Central memory CD8-positive, alpha-beta T cell (primary cell): ENCODE data around the gene METTL23.
"Not testable (repeated sequence)": the region's sequence is repeated elsewhere in the genome, so short reads cannot be mapped to it uniquely, and the experiment has no call there.

Experiments
- ATAC-seq: fragments of 150-1000 bp; cut with Tn5 transposase; replicated peaks from 2 replicates; pipeline ENCODE4 v1.10.0; 2022; ENCODE audit warnings: mild to moderate bottlenecking, moderate FRiP score, moderate number of reproducible peaks; ENCODE audit not compliant: poor library complexity, severe bottlenecking; ENCODE audit errors: extremely low read depth
- DNase-seq, 2 donors: peaks; one replicate each; pipeline ENCODE4 v3.0.0; 2021; ENCODE audit warnings: low spot score in 2 of 2
- H3K27ac Mint-ChIP-seq: one replicate; pipeline ENCODE4 v1.8.0; 2022; ENCODE audit warnings: low read depth, mild to moderate bottlenecking, moderate library complexity, mixed read lengths
- H3K27me3 Mint-ChIP-seq: one replicate; pipeline ENCODE4 v1.8.0; 2022; ENCODE audit warnings: mixed read lengths
- H3K36me3 Mint-ChIP-seq: one replicate; pipeline ENCODE4 v1.8.0; 2022; ENCODE audit warnings: mild to moderate bottlenecking, moderate library complexity, mixed read lengths; ENCODE audit not compliant: insufficient read depth
- H3K4me1 Mint-ChIP-seq: one replicate; pipeline ENCODE4 v1.8.0; 2022; ENCODE audit warnings: mixed read lengths
- H3K4me3 Mint-ChIP-seq: one replicate; pipeline ENCODE4 v1.8.0; 2022; ENCODE audit warnings: mild to moderate bottlenecking, moderate library complexity, mixed read lengths
- H3K9me3 Mint-ChIP-seq: one replicate; pipeline ENCODE4 v1.8.0; 2022; ENCODE audit warnings: mixed read lengths

Gene METTL23

GRCh38 chr17:76722977-76723376 lies 3.7 kb upstream of the METTL23 start:
- ATAC-seq, H3K9me3 Mint-ChIP-seq, H3K27ac Mint-ChIP-seq, DNase-seq, H3K4me3 Mint-ChIP-seq, H3K27me3 Mint-ChIP-seq: not testable (repeated sequence)
- peaks cover 45% of the 10 kb centered on the region for H3K4me1 Mint-ChIP-seq
- H3K36me3 Mint-ChIP-seq: peaks cover 99% of the 10 kb centered on the region

- no peaks in the 10 kb centered on the region for H3K27me3 Mint-ChIP-seq
- DNase-seq (no peak), ATAC-seq (no peak)
- peaks cover 43% of the 10 kb centered on the region for H3K4me1 Mint-ChIP-seq
- no peaks in the 10 kb centered on the region for H3K9me3 Mint-ChIP-seq
- H3K4me3 Mint-ChIP-seq: peak overlapping the region; percentile 90
- peaks cover 91% of the 10 kb centered on the region for H3K36me3 Mint-ChIP-seq
- peak overlapping the region; percentile 99 for H3K27ac Mint-ChIP-seq
Observed at GRCh38 chr17:76723812-76724211, 2.8 kb upstream of the METTL23 start.

- ATAC-seq: peak; percentile 35
- H3K27me3 Mint-ChIP-seq: no peaks in the 10 kb centered on the region
- peak in 1 of 2 donors; percentile 70 for DNase-seq
- peaks cover 37% of the 10 kb centered on the region for H3K4me1 Mint-ChIP-seq
- peak overlapping the region; percentile 90 for H3K4me3 Mint-ChIP-seq
- H3K9me3 Mint-ChIP-seq: no peaks in the 10 kb centered on the region
- H3K36me3 Mint-ChIP-seq: peaks cover 85% of the 10 kb centered on the region
- H3K27ac Mint-ChIP-seq: peak overlapping the region; percentile 99
Observed at GRCh38 chr17:76725580-76726230, 934 bp upstream of the METTL23 start.

- Mint-ChIP-seq H3K4me1 (peaks cover 34% of the 10 kb centered on the region), H3K9me3 (no peaks in the 10 kb centered on the region), H3K27me3 (no peaks in the 10 kb centered on the region), H3K36me3 (peaks cover 82% of the 10 kb centered on the region), H3K27ac (peak within 1 kb of the TSS; percentile 99), H3K4me3 (peak within 1 kb of the TSS; percentile 90)
- ATAC-seq (peak; percentile 73), DNase-seq (no peak)
Observed at GRCh38 chr17:76726231-76726775, 336 bp upstream of the METTL23 start, which contains the start of gene JMJD6. Gene JMJD6, minus strand, starts transcription at chr17:76726606. Its CDS starts 131 bp downstream, at chr17:76726475.

- H3K36me3 Mint-ChIP-seq: peaks cover 80% of the 10 kb centered on the region
- no peaks in the 10 kb centered on the region for H3K27me3 Mint-ChIP-seq
- peak overlapping the region; percentile 90 for H3K4me3 Mint-ChIP-seq
- H3K27ac Mint-ChIP-seq: peak overlapping the region; percentile 99
- H3K4me1 Mint-ChIP-seq: peaks cover 23% of the 10 kb centered on the region
- ATAC-seq: no peak
- DNase-seq: no peak
- no peaks in the 10 kb centered on the region for H3K9me3 Mint-ChIP-seq
Observed at GRCh38 chr17:76727745-76728456, 1.3 kb downstream of the METTL23 start.

GRCh38 chr17:76731800-76732733 lies 5.4 kb downstream of the METTL23 start:
- DNase-seq, H3K4me3 Mint-ChIP-seq, H3K27me3 Mint-ChIP-seq, ATAC-seq, H3K27ac Mint-ChIP-seq, H3K9me3 Mint-ChIP-seq: not testable (repeated sequence)
- peaks cover 43% of the 10 kb centered on the region for H3K4me1 Mint-ChIP-seq
- H3K36me3 Mint-ChIP-seq: peaks cover 78% of the 10 kb centered on the region

GRCh38 chr17:76732734-76733617 lies 6.3 kb downstream of the METTL23 start:
- Mint-ChIP-seq H3K36me3 (peaks cover 78% of the 10 kb centered on the region), H3K4me1 (peaks cover 36% of the 10 kb centered on the region), H3K27ac (peak overlapping the region; percentile 99), H3K4me3 (peak overlapping the region; percentile 95), H3K27me3 (no peaks in the 10 kb centered on the region), H3K9me3 (no peaks in the 10 kb centered on the region)
- DNase-seq: no peak
- ATAC-seq: no peak

- no peak for ATAC-seq
- Mint-ChIP-seq H3K27ac (peak overlapping the region; percentile 99), H3K4me3 (peak overlapping the region; percentile 95), H3K4me1 (peaks cover 41% of the 10 kb centered on the region), H3K9me3 (no peaks in the 10 kb centered on the region), H3K27me3 (no peaks in the 10 kb centered on the region), H3K36me3 (peaks cover 83% of the 10 kb centered on the region)
- DNase-seq: no peak
Observed at GRCh38 chr17:76733618-76733957, 6.9 kb downstream of the METTL23 start.

GRCh38 chr17:76734080-76734840 lies 7.6 kb downstream of the METTL23 start:
- ATAC-seq (no peak), DNase-seq (no peak)
- Mint-ChIP-seq H3K4me1 (peaks cover 47% of the 10 kb centered on the region), H3K27ac (peak overlapping the region; percentile 99), H3K36me3 (peaks cover 84% of the 10 kb centered on the region), H3K27me3 (no peaks in the 10 kb centered on the region), H3K4me3 (peak overlapping the region; percentile 95), H3K9me3 (no peaks in the 10 kb centered on the region)

- DNase-seq: no peak
- Mint-ChIP-seq H3K36me3 (peaks cover 77% of the 10 kb centered on the region), H3K4me1 (peaks cover 47% of the 10 kb centered on the region)
Observed at GRCh38 chr17:76735006-76735405, 8.4 kb downstream of the METTL23 start.

More at GRCh38 chr17:76735006-76735405, 8.4 kb downstream of the METTL23 start:
- ATAC-seq: no peak
- H3K4me3 Mint-ChIP-seq: peak overlapping the region; percentile 95
- H3K27me3 Mint-ChIP-seq: no peaks in the 10 kb centered on the region
- H3K27ac Mint-ChIP-seq: peak overlapping the region; percentile 99
- H3K9me3 Mint-ChIP-seq: no peaks in the 10 kb centered on the region
